ENCODE results near the gene MARS1.
"Not testable (repeated sequence)": the region's sequence is repeated elsewhere in the genome, so short reads cannot be mapped to it uniquely, and the experiment has no call there.

Gene MARS1

GRCh38 chr12:57474430-57474829 is 13.4 kb upstream of the MARS1 start:
- DNase-seq = no peak

- no peak for DNase-seq
Observed at GRCh38 chr12:57474862-57475261, 13.0 kb upstream of the MARS1 start.

- DNase-seq = no peak
Observed at GRCh38 chr12:57475271-57476161, 12.4 kb upstream of the MARS1 start.

GRCh38 chr12:57476162-57476992 is 11.5 kb upstream of the MARS1 start:
- DNase-seq = no peak

GRCh38 chr12:57476993-57477709 is 10.7 kb upstream of the MARS1 start:
- no peak for DNase-seq

- no peak for DNase-seq
Observed at GRCh38 chr12:57477710-57478681, 9.9 kb upstream of the MARS1 start.

GRCh38 chr12:57479043-57479375 is 8.9 kb upstream of the MARS1 start:
- DNase-seq = no peak

GRCh38 chr12:57479376-57480115 is 8.3 kb upstream of the MARS1 start, which contains the start of gene ARHGAP9:
ARHGAP9 (minus strand) TSS chr12:57479866; CDS start chr12:57479406, 460 bp downstream.
- no peak for DNase-seq

GRCh38 chr12:57481671-57482070 is 6.2 kb upstream of the MARS1 start:
- no peak for DNase-seq

GRCh38 chr12:57483466-57483865 is 4.4 kb upstream of the MARS1 start:
- DNase-seq = no peak

- no peak for DNase-seq
Observed at GRCh38 chr12:57485695-57486094, 2.2 kb upstream of the MARS1 start.

- DNase-seq = no peak
Observed at GRCh38 chr12:57487055-57487596, 742 bp upstream of the MARS1 start.

GRCh38 chr12:57488402-57489156 is 711 bp downstream of the MARS1 start:
- DNase-seq = no peak

GRCh38 chr12:57489157-57489641 is 1.3 kb downstream of the MARS1 start:
- DNase-seq = no peak

GRCh38 chr12:57490126-57490525 is 2.3 kb downstream of the MARS1 start:
- DNase-seq = no peak

GRCh38 chr12:57491393-57492280 is 3.8 kb downstream of the MARS1 start:
- DNase-seq = no peak

- DNase-seq = not testable (repeated sequence)
Observed at GRCh38 chr12:57495051-57495701, 7.3 kb downstream of the MARS1 start.

- DNase-seq = no peak
Observed at GRCh38 chr12:57496822-57497221, 9.0 kb downstream of the MARS1 start.

Data from right hindlimb (tissue), 1 donor.